ENCODE data around the gene SLC5A1.
"Not testable (repeated sequence)": the region's sequence is repeated elsewhere in the genome, so short reads cannot be mapped to it uniquely, and the experiment has no call there.

The SLC5A1 gene

DNA sequence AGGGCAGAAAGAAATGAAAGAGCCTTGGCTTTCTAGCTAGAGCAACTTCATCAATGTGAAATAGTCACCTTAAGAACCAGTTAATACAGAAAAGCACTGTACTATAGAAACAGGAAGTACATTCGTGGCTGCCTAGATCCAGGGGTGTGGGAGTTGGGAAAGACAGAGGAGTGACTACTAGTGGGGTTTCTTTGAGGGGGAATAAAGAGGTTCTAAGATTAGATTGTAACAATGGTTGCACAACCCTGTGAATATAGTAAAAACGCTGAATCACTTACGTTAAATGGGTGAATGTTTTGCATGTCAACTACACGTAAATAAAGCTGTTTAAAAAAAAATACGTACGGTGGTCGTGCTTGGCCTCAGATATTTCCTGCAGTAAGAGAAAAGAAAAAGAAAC, 107.6 kb downstream of the SLC5A1 start:
- peak; percentile 66 to 73 for DNase-seq

DNA sequence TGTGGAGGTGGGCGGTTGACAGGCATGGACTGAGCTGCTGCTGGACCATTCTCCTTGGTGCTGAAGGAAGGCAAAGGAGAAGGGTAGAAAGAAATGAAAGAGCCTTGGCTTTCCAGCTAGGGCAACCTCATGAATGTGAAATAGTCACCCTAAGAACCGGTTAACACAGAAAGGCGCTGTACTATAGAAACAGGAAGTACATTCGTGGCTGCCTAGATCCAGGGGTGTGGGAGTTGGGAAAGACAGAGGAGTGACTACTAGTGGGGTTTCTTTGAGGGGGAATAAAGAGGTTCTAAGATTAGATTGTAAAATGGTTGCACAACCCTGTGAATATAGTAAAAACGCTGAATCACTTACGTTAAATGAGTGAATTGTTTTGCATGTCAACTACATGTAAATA, 108.6 kb downstream of the SLC5A1 start:
- DNase-seq, result peak; percentile 64 to 71

GRCh38 chr22:32154727-32155126, 111.7 kb downstream of the SLC5A1 start:
- DNase-seq, result not testable (repeated sequence)

DNA sequence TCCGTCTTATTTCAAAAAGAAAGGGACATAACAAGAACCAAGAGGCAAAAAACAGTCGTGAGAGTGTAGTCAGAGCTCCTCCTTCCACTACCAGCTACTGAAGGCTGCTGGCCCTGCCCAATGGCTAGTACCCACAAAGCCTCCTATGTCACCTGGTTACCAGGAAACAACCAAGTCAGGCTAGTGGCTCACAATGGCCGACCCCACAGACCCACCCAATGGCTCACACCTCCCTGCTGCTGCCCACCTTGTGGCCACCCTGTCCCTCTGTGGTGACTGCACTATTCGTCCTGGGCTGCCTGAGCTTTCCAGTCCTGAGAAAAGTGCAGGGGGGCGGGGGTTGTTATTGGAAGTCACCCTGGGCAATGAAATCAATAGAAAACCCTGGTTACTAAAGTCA, 114.6 kb downstream of the SLC5A1 start:
- DNase-seq, result not testable (repeated sequence)

DNA sequence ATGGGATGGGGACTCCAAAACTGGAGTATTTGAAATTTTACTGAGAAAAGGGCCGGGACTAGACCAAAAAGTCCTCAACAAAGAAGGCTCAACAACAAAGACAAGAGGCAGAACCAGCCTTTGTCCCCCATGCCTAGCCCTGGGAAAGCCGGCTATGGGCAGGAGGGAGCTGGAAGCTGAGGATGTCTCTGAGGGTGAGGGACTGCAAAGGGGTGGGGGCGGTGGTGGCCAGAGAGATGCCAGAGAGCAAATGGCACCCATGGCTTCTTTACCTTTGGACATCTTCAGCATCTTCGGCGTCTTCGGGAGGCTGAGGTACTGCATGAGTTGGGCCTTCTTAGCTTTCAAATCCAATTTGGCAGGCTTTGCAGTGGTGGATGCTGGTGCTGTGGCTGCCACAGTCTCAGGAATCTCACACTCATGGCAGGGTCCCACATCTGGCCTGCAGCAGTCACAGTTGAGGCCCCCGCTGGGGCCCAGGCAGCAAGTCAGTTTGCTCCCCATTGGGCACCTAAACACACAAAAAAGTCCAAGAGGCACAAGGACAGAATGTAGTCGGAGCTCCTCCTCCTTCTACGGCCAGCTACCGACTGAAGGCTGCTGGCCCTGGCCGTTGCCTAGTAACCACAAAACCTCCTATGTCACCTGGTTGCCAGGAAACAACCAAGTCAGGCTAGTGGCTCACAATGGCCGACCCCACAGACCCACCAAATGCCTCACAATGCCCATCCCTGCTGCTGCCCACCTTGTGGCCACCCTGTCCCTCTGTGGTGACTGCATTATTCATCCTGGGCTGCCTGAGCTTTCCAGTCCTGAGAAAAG, 115.9 kb downstream of the SLC5A1 start, which contains the start of gene C22orf42:
Gene C22orf42, minus strand, starts transcription at position 592 of the 822 bp plus-strand sequence. Its CDS starts 88 bp downstream, at position 504.
- DNase-seq, result no peak

DNA sequence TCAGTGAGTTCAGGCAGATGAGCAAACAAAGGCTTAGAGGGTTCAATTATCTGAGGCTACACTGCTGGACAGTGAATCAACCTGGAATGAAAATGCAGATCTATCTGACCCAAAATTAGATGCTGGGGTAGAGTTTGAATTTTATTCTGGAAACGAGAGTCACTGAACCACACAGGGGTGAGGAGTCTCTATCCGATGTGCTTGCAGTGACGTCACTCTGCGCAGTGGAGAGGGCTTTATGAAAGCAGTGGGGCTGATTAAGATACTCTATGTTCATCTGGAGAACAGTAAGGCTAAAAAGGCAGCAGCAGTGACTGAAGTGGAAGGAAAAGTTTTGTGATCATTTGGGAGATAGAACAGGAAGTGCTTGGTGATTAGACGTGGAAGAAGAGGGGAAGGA, 117.3 kb downstream of the SLC5A1 start:
- DNase-seq, result not testable (repeated sequence)
